ENCODE measurements around the gene HIGD1C.

DNA sequence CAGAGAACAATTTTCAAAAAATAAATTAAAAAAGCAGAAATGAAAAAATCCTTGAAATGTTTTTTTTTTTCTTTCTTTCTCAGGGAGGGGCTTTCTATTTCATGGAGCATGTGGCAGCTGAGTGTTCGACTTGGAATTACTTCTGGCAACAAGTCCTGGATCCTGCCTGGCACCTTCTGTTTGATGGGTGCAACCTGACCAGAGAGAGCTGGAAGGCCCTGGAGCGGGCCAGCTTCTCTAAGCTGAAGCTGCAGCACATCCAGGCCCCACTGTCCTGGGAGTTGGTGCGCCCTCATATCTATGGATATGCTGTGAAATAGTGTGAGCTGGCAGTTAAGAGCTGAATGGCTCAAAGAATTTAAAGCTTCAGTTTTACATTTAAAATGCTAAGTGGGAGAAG lies 22.5 kb upstream of the HIGD1C start:
- TF ChIP-seq JUND (IDR thresholded peaks at IDR 0.05) (no peak), MAX (IDR thresholded peaks at IDR 0.05) (no peak), REST (IDR thresholded peaks at IDR 0.05) (no peak), EGR1 (IDR thresholded peaks at IDR 0.05; ENCODE audit: low read depth in 2 of 2) (no peak), TAF1 (conservative IDR thresholded peaks at IDR 0.05) (no peak), YY1 (IDR thresholded peaks at IDR 0.05) (no peak), RAD21 (IDR thresholded peaks at IDR 0.05) (no peak), HNF4G (IDR thresholded peaks at IDR 0.05) (no peak), GABPA (IDR thresholded peaks at IDR 0.05 in 1 of 2, conservative IDR thresholded peaks at IDR 0.05 in 1 of 2) (no peak)
- TF ChIP-seq, protein P1, sequence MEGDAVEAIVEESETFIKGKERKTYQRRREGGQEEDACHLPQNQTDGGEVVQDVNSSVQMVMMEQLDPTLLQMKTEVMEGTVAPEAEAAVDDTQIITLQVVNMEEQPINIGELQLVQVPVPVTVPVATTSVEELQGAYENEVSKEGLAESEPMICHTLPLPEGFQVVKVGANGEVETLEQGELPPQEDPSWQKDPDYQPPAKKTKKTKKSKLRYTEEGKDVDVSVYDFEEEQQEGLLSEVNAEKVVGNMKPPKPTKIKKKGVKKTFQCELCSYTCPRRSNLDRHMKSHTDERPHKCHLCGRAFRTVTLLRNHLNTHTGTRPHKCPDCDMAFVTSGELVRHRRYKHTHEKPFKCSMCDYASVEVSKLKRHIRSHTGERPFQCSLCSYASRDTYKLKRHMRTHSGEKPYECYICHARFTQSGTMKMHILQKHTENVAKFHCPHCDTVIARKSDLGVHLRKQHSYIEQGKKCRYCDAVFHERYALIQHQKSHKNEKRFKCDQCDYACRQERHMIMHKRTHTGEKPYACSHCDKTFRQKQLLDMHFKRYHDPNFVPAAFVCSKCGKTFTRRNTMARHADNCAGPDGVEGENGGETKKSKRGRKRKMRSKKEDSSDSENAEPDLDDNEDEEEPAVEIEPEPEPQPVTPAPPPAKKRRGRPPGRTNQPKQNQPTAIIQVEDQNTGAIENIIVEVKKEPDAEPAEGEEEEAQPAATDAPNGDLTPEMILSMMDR (IDR thresholded peaks at IDR 0.05; ENCODE audit: low read depth, low read length, missing input control), result no peak
- TF ChIP-seq, protein P2, sequence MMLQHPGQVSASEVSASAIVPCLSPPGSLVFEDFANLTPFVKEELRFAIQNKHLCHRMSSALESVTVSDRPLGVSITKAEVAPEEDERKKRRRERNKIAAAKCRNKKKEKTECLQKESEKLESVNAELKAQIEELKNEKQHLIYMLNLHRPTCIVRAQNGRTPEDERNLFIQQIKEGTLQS (IDR thresholded peaks at IDR 0.05), result no peak
